Activated T-helper 1 cell treated with anti-CD3 and anti-CD28 coated beads, Interleukin-12 subunit alpha, Interleukin-12 subunit beta, Interleukin-2, Interleukin-4 antibody, amounts not matched to agents 30 ng/mL and 10 ng/mL and 1 ng/mL, durations not matched to agents 14 hours and 24 hours and 36 hours (primary cell): ENCODE measurements around the gene USP17L5. TPM values are rescaled to one million over a fixed set of nuclear protein-coding genes. Genes with fewer than 3 reads are reported as not detected.
"Not testable (repeated sequence)": the region's sequence is repeated elsewhere in the genome, so short reads cannot be mapped to it uniquely, and the experiment has no call there.

Source experiments
- DNase-seq: peaks from one replicate; pipeline ENCODE4 v3.0.0; 2021; ENCODE audit warnings: low spot score
- H3K27ac Mint-ChIP-seq: one replicate; pipeline ENCODE4 v1.8.0; 2021; ENCODE audit warnings: mild to moderate bottlenecking, mixed read lengths
- H3K27me3 Mint-ChIP-seq: one replicate; pipeline ENCODE4 v1.8.0; 2022; ENCODE audit warnings: mild to moderate bottlenecking, moderate library complexity, mixed read lengths; ENCODE audit not compliant: insufficient read depth
- H3K36me3 Mint-ChIP-seq: one replicate; pipeline ENCODE4 v1.8.0; 2021; ENCODE audit warnings: low read depth, mixed read lengths
- H3K4me1 Mint-ChIP-seq: one replicate; pipeline ENCODE4 v1.8.0; 2021; ENCODE audit warnings: low read depth, mixed read lengths
- H3K4me3 Mint-ChIP-seq: one replicate; pipeline ENCODE4 v1.8.0; 2021; ENCODE audit warnings: mild to moderate bottlenecking, moderate library complexity, mixed read lengths
- H3K9me3 Mint-ChIP-seq: one replicate; pipeline ENCODE4 v1.8.0; 2021; ENCODE audit warnings: mixed read lengths
- intact Hi-C: fragments of 100-400 bp; cut with micrococcal nuclease; formaldehyde crosslinking; loops from one replicate; pipeline ENCODE4 v1.15.1; 2024
- total RNA-seq: library from RNA; stranded (reverse); gene quantifications from 2 replicates; pipeline ENCODE4 v1.2.3, GENCODE V29; 2022

USP17L5 gene
- total RNA-seq, 1 donor from 2014 or later, result not detected

DNA sequence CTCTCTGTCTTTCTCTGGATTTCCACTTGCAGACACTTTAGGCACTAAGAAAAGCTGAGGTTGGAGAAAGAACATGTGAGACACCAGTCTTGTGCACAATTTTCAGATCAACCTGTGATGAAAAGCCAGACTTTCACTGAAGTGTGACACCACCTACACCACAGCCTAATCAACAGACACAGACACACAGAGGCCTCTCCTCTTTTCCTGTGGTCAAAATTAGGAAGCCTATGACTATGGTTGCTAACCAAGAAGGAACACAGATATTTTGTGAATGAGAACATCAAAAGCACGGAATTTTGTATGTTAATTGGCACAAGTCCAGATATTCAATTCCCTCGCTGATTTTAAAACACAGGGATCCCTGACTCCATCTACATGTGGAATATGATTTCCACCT lies 49.8 kb downstream of the USP17L5 start:
- H3K4me1 Mint-ChIP-seq, H3K27me3 Mint-ChIP-seq, intact Hi-C loops, H3K4me3 Mint-ChIP-seq, H3K27ac Mint-ChIP-seq, DNase-seq, H3K9me3 Mint-ChIP-seq, H3K36me3 Mint-ChIP-seq: not testable (repeated sequence)

Other genes with a start within 250 kb of the USP17L5 start
- gene FAM90A26, start 169.0 kb upstream of the USP17L5 start, total RNA-seq, result not detected in 2 replicates
- gene USP17L10, start 128.7 kb upstream of the USP17L5 start, total RNA-seq, result not detected in 2 replicates
- not detected in 2 replicates for gene USP17L11, start 124.0 kb upstream of the USP17L5 start, total RNA-seq
- gene USP17L12, start 119.3 kb upstream of the USP17L5 start, total RNA-seq, result not detected in 2 replicates
- gene USP17L13, start 114.5 kb upstream of the USP17L5 start, total RNA-seq, result not detected in 2 replicates
- not detected in 2 replicates for gene USP17L15, start 105.0 kb upstream of the USP17L5 start, total RNA-seq
- gene USP17L17, start 95.5 kb upstream of the USP17L5 start, total RNA-seq, result not detected in 2 replicates
- not detected in 2 replicates for gene USP17L18, start 90.8 kb upstream of the USP17L5 start, total RNA-seq
- not detected in 2 replicates for gene USP17L19, start 86.0 kb upstream of the USP17L5 start, total RNA-seq
- not detected in 2 replicates for gene USP17L20, start 81.3 kb upstream of the USP17L5 start, total RNA-seq
- not detected in 2 replicates for gene USP17L21, start 76.5 kb upstream of the USP17L5 start, total RNA-seq
- not detected in 2 replicates for gene USP17L22, start 71.8 kb upstream of the USP17L5 start, total RNA-seq
- not detected in 2 replicates for gene USP17L24, start 14.2 kb upstream of the USP17L5 start, total RNA-seq
- not detected in 2 replicates for gene USP17L25, start 9.5 kb upstream of the USP17L5 start, total RNA-seq
- gene USP17L26, start 4.7 kb upstream of the USP17L5 start, total RNA-seq, result not detected in 2 replicates
- not detected in 2 replicates for gene USP17L27, start 4.7 kb downstream of the USP17L5 start, total RNA-seq
- not detected in 2 replicates for gene USP17L28, start 9.5 kb downstream of the USP17L5 start, total RNA-seq
- not detected in 2 replicates for gene USP17L29, start 14.2 kb downstream of the USP17L5 start, total RNA-seq
- gene USP17L30, start 23.7 kb downstream of the USP17L5 start, total RNA-seq, result not detected in 2 replicates
- gene DEFB131A, start 105.0 kb downstream of the USP17L5 start, total RNA-seq, result not detected in 2 replicates